ENCODE data around the gene PRUNE2. TPM values are rescaled to one million over a fixed set of nuclear protein-coding genes. Genes with fewer than 3 reads are reported as not detected.

The PRUNE2 gene
- total RNA-seq, 2 experiments from 2014 or later, result 0.38 to 0.72 TPM

DNA sequence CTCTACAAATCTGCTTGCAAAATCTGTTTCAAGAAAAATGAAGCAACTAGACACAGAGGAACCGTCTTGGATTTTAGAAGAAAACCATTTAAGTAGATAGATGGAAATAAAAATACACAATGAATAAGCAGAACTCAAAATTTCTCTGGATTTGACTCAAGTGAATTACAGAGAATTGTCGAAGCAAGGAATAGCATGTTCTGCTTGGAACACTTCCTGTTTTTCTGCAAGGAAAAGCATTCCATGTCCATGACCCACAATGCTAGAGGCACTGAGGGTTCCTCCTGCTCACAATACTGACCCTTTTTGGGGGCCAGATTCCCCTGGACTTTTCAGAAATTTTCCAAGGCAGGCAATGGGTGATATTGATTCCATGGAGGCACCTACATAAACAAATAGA, 29.8 kb downstream of the PRUNE2 start:
- H3K9me3 Mint-ChIP-seq, result no peaks in the 10 kb centered on the region
- no peaks in the 10 kb centered on the region for H3K4me1 Mint-ChIP-seq (ENCODE audit: low read depth)
- TF ChIP-seq, protein P1, sequence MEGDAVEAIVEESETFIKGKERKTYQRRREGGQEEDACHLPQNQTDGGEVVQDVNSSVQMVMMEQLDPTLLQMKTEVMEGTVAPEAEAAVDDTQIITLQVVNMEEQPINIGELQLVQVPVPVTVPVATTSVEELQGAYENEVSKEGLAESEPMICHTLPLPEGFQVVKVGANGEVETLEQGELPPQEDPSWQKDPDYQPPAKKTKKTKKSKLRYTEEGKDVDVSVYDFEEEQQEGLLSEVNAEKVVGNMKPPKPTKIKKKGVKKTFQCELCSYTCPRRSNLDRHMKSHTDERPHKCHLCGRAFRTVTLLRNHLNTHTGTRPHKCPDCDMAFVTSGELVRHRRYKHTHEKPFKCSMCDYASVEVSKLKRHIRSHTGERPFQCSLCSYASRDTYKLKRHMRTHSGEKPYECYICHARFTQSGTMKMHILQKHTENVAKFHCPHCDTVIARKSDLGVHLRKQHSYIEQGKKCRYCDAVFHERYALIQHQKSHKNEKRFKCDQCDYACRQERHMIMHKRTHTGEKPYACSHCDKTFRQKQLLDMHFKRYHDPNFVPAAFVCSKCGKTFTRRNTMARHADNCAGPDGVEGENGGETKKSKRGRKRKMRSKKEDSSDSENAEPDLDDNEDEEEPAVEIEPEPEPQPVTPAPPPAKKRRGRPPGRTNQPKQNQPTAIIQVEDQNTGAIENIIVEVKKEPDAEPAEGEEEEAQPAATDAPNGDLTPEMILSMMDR (IDR thresholded peaks at IDR 0.05), result no peak
- H3K27ac Mint-ChIP-seq, result no peak overlapping the region
- POLR2A ChIA-PET, result no interaction called here
- H3K36me3 Mint-ChIP-seq (ENCODE audit: low read depth), result no peaks in the 10 kb centered on the region
- DNase-seq (no peak), ATAC-seq (no peak)
- no peak overlapping the region for H3K4me3 Mint-ChIP-seq
- H3K27me3 Mint-ChIP-seq, result peaks cover 9% of the 10 kb centered on the region
- intact Hi-C loops (cut with micrococcal nuclease), result no loop called here
- CTCF ChIA-PET, result no interaction called here

DNA sequence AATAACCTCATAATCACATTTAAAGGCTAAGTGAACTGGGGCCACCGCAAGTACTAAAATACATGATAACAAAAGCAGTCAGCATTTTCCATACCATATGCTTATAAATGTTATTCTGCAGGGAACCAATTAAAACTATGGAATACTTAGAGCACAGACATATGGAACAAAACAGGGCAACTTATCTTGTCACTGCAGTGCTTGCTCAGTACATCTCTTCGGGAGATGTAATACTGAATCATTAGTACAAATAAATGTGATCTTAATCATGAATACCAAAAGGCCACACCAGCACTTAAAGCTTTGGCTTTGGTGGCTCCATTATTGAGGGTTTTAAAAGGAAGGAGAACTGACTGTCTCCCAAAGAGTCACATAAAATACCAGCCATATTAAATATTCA, 32.1 kb downstream of the PRUNE2 start:
- intact Hi-C loops (cut with micrococcal nuclease), result no loop called here
- TF ChIP-seq, protein P1 (IDR thresholded peaks at IDR 0.05), result no peak
- ATAC-seq (no peak), DNase-seq (no peak)
- ChIA-PET CTCF (interaction anchor here (1.3 kb wide), 1 partner anchor 62 kb away, joined by 3 read pairs; no protein-coding TSS in a partner anchor), POLR2A (interaction anchor here (1.1 kb wide), 1 partner anchor 19 kb away, joined by 3 read pairs; no protein-coding TSS in a partner anchor)
- Mint-ChIP-seq H3K4me1 (ENCODE audit: low read depth) (no peaks in the 10 kb centered on the region), H3K36me3 (ENCODE audit: low read depth) (no peaks in the 10 kb centered on the region), H3K4me3 (no peak overlapping the region), H3K27me3 (peaks cover 11% of the 10 kb centered on the region), H3K9me3 (no peaks in the 10 kb centered on the region), H3K27ac (no peak overlapping the region)

DNA sequence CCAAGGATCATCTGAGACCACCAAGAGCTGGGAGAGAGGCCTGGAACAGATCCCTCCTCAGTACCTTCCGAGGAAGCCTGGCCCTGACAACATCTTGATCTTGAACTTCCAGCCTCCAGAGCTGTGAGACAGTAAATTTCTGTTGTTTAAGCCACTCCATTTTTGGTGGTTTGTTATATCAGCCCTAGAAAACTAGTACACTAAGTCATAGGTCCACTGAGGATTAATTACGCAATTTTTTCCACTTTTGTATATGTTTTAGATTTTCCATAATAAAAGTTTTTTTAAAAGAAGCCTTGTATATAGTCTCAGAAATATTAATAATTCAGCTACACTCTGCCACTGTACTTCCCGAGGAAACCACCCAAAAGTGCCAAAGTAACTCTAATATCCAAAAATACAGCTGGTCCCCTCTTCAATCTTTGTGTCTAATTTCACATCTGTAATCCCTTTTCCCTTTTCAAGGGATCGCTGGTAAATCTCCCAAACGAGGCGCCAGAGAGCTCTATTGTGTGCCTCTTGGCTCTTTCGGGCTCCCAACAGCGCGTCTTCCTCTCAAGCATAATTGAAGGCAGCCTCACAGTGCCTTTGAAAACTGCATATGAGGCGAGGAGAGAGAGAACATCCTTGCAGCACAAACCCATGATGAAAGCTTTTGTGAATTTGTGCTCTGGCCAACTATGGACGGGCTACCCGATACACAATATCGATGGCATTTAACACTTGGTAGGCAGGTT, 32.7 kb downstream of the PRUNE2 start:
- ATAC-seq, result no peak
- intact Hi-C loops (cut with micrococcal nuclease), result no loop called here
- Mint-ChIP-seq H3K9me3 (no peaks in the 10 kb centered on the region), H3K4me3 (no peak overlapping the region), H3K27me3 (peaks cover 12% of the 10 kb centered on the region), H3K27ac (no peak overlapping the region), H3K4me1 (ENCODE audit: low read depth) (no peaks in the 10 kb centered on the region), H3K36me3 (ENCODE audit: low read depth) (no peaks in the 10 kb centered on the region)
- no peak for DNase-seq
- TF ChIP-seq, protein P1 (IDR thresholded peaks at IDR 0.05), result no peak
- POLR2A ChIA-PET, result interaction anchor here (1.1 kb wide), 1 partner anchor 19 kb away, joined by 3 read pairs; no protein-coding TSS in a partner anchor
- CTCF ChIA-PET, result interaction anchor here (1.3 kb wide), 1 partner anchor 62 kb away, joined by 3 read pairs; no protein-coding TSS in a partner anchor

DNA sequence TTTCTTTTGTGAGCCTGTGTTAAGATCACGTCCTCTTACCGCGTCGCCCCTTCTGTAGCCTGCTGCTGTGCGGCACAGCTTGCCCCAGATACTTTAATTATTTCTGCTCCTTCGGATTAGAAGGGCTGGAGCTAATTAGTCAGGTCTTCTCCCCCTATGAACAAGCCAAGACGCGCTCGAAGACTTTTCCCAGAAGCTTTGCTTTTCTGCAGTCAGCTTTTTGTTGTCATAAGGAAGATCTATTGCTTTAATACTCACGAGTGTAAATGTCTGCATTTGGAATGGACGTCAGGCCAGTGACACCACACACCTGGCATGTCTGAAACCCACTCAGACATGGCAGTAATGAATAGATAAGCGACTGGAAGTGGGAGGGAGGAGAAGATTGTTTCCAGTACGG, 37.0 kb downstream of the PRUNE2 start:
- Mint-ChIP-seq H3K27me3 (peaks cover 15% of the 10 kb centered on the region), H3K4me3 (no peak overlapping the region), H3K9me3 (no peaks in the 10 kb centered on the region), H3K27ac (no peak overlapping the region), H3K36me3 (ENCODE audit: low read depth) (no peaks in the 10 kb centered on the region), H3K4me1 (ENCODE audit: low read depth) (peaks cover 3% of the 10 kb centered on the region)
- intact Hi-C loops (cut with micrococcal nuclease), result no loop called here
- CTCF ChIA-PET, result no interaction called here
- ATAC-seq, result no peak
- TF ChIP-seq, protein P1 (IDR thresholded peaks at IDR 0.05), result no peak
- no peak for DNase-seq
- POLR2A ChIA-PET, result no interaction called here

DNA sequence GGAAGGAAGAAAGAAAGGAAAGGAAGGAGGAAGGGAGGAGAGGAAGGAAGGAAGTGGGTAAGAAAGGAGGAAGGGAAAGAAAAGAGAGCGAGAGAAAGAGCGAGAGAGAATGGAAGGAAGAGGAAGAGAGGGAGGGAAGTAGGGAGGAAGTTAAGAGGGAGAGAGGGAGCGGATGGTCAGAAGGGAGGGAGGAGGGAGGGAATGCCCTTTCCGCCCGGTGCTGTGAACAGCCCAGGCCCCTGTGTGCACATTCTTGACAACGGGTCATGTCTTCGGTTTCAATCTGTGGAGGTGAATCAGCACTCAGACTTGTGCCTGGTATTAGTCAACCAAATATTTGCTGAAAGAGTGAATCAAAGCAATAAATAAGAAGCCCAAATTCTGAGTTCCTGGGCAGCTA, 39.2 kb downstream of the PRUNE2 start:
- Mint-ChIP-seq H3K36me3 (ENCODE audit: low read depth) (no peaks in the 10 kb centered on the region), H3K27me3 (peaks cover 11% of the 10 kb centered on the region), H3K9me3 (no peaks in the 10 kb centered on the region), H3K4me1 (ENCODE audit: low read depth) (peaks cover 3% of the 10 kb centered on the region), H3K4me3 (no peak overlapping the region), H3K27ac (no peak overlapping the region)
- CTCF ChIA-PET, result no interaction called here
- intact Hi-C loops (cut with micrococcal nuclease), result no loop called here
- DNase-seq (no peak), ATAC-seq (no peak)
- POLR2A ChIA-PET, result no interaction called here
- TF ChIP-seq, protein P1 (IDR thresholded peaks at IDR 0.05), result no peak

Measured in activated CD8-positive, alpha-beta T cell treated with anti-CD3 and anti-CD28 coated beads for 36 hours (primary cell).